H1 (cell line): Measurements from ENCODE around the gene PSD2. TPM values are rescaled to one million over a fixed set of nuclear protein-coding genes. Genes with fewer than 3 reads are reported as not detected.

Source experiments
- CTCF ChIA-PET: fragments of 300-600 bp; sonication (Branson Sonifier 250); formaldehyde crosslinking; loops from one replicate; lab custom pipeline; 2021; ENCODE audit not compliant: partially characterized antibody; lab: Charles Lee
- POLR2A ChIA-PET: fragments of 300-600 bp; sonication (Branson Sonifier 250); formaldehyde crosslinking; loops from one replicate; lab custom pipeline; 2021; ENCODE audit warnings: inconsistent platforms; ENCODE audit not compliant: partially characterized antibody; lab: Charles Lee
- DNase-seq, 2 experiments: peaks; one replicate each; pipeline versions ENCODE4 v3.0.0 to v3.0.0-alpha.2; 2010 to 2022; ENCODE audit warnings: low spot score in 2 of 2, low read depth in 1 of 2, mixed read lengths in 1 of 2
- FAIRE-seq: peaks from 2 replicates; lab custom pipeline; 2011; peaks lifted over from hg19 to GRCh38; lab: Jason Lieb, UNC
- H2AFZ ChIP-seq: 2 replicates; pipeline ENCODE4 v1.8.1; 2012; ENCODE audit warnings: low read length, inconsistent platforms
- H2AK5ac ChIP-seq: 2 replicates; pipeline ENCODE4 v1.6.1; 2013; ENCODE audit warnings: low read depth, low read length
- H2BK120ac ChIP-seq: replicated peaks from 2 replicates; pipeline ENCODE3; 2013; ENCODE audit warnings: low read depth, low read length, inconsistent platforms
- H2BK12ac ChIP-seq: 2 replicates; pipeline ENCODE4 v1.6.1; 2013; ENCODE audit warnings: low read depth, low read length
- H2BK15ac ChIP-seq: 2 replicates; pipeline ENCODE4 v1.6.1; 2013; ENCODE audit warnings: low read length
- H2BK20ac ChIP-seq: 2 replicates; pipeline ENCODE4 v1.6.1; 2013; ENCODE audit warnings: low read length
- H2BK5ac ChIP-seq: 2 replicates; pipeline ENCODE4 v1.6.1; 2013; ENCODE audit warnings: low read depth, low read length
- H3K14ac ChIP-seq: 2 replicates; pipeline ENCODE4 v1.6.1; 2013; ENCODE audit warnings: inconsistent platforms; ENCODE audit not compliant: insufficient read length
- H3K18ac ChIP-seq: 2 replicates; pipeline ENCODE4 v1.6.1; 2013; ENCODE audit warnings: low read length; ENCODE audit errors: extremely low read depth
- H3K23ac ChIP-seq: 2 replicates; pipeline ENCODE4 v1.6.1; 2013; ENCODE audit warnings: inconsistent platforms; ENCODE audit not compliant: insufficient read length
- H3K23me2 ChIP-seq: 2 replicates; pipeline ENCODE4 v1.6.1; 2013; ENCODE audit warnings: low read depth, low read length
- H3K27ac ChIP-seq: 2 replicates; pipeline ENCODE4 v1.6.1; 2011; ENCODE audit warnings: low read depth, low read length, inconsistent platforms
- H3K27me3 ChIP-seq, 4 experiments: replicated peaks in 1 of 4; 1 replicate in 1 of 4; 2 replicates in 3 of 4; pipeline versions ENCODE4 v1.6.1 to v1.8.1; 2011 to 2013; ENCODE audit warnings: low read length in 3 of 4, mild to moderate bottlenecking in 3 of 4, inconsistent platforms in 2 of 4, mixed read lengths in 2 of 4, moderate library complexity in 1 of 4; ENCODE audit not compliant: control insufficient read depth in 3 of 4, insufficient read depth in 3 of 4; ENCODE audit errors: extremely low read depth in 1 of 4
- H3K36me3 ChIP-seq, 4 experiments: 2 replicates each; pipeline versions ENCODE4 v1.6.1 to v1.8.1; 2011 to 2013; ENCODE audit warnings: mild to moderate bottlenecking in 4 of 4, low read length in 3 of 4, moderate library complexity in 2 of 4, control low read depth in 1 of 4, inconsistent platforms in 1 of 4; ENCODE audit not compliant: insufficient read depth in 4 of 4, control insufficient read depth in 2 of 4
- H3K4ac ChIP-seq: replicated peaks from 2 replicates; pipeline ENCODE3; 2013; ENCODE audit warnings: low read length, low read depth, mixed read lengths, inconsistent platforms; ENCODE audit not compliant: insufficient read length
- H3K4me1 ChIP-seq, 4 experiments: replicated peaks in 1 of 4; 1 replicate in 1 of 4; 2 replicates in 3 of 4; pipeline versions ENCODE4 v1.6.1 to v1.8.1; 2011 to 2013; ENCODE audit warnings: low read length in 3 of 4, inconsistent platforms in 2 of 4, mixed read lengths in 1 of 4; ENCODE audit not compliant: insufficient read depth in 4 of 4, control insufficient read depth in 3 of 4
- H3K4me2 ChIP-seq, 2 experiments: 2 replicates each; pipeline versions ENCODE4 v1.6.1 to v1.8.1; 2011 to 2013; ENCODE audit warnings: low read depth in 2 of 2, low read length in 2 of 2, control low read depth in 1 of 2, inconsistent platforms in 1 of 2, mild to moderate bottlenecking in 1 of 2; ENCODE audit not compliant: insufficient read depth in 1 of 2
- H3K4me3 ChIP-seq, 4 experiments: fragments of 200-600, 300-600 bp in 1 of 4; sonication (generic), shearing (Covaris generic), sonication (Bioruptor Twin) in 1 of 4; 2 replicates each; pipeline versions ENCODE4 v1.5.1 to v1.8.1; 2011 to 2016; ENCODE audit warnings: low read length in 4 of 4, low read depth in 3 of 4, control low read depth in 2 of 4, inconsistent platforms in 2 of 4, mild to moderate bottlenecking in 2 of 4, mixed read lengths in 1 of 4, moderate library complexity in 1 of 4; ENCODE audit not compliant: insufficient read depth in 2 of 4; ENCODE audit errors: extremely low read depth in 1 of 4
- H3K56ac ChIP-seq: replicated peaks from 2 replicates; pipeline ENCODE3; 2013; ENCODE audit warnings: low read depth, mild to moderate bottlenecking, mixed read lengths, low read length, inconsistent platforms; ENCODE audit not compliant: insufficient read length
- H3K79me1 ChIP-seq: 2 replicates; pipeline ENCODE4 v1.6.1; 2013; ENCODE audit warnings: low read depth, low read length, control low read depth
- H3K79me2 ChIP-seq, 2 experiments: 2 replicates each; pipeline versions ENCODE4 v1.6.1 to v1.8.1; 2012 to 2013; ENCODE audit warnings: low read length in 2 of 2, mild to moderate bottlenecking in 2 of 2, inconsistent platforms in 1 of 2; ENCODE audit not compliant: insufficient read depth in 2 of 2, control insufficient read depth in 1 of 2
- H3K9ac ChIP-seq, 4 experiments: replicated peaks in 1 of 4; 1 replicate in 1 of 4; 2 replicates in 3 of 4; pipeline versions ENCODE4 v1.6.1 to v1.8.1; 2011 to 2013; ENCODE audit warnings: low read depth in 3 of 4, low read length in 3 of 4, control low read depth in 2 of 4, mild to moderate bottlenecking in 2 of 4, moderate library complexity in 2 of 4, inconsistent platforms in 1 of 4; ENCODE audit errors: extremely low read depth in 1 of 4
- H3K9me3 ChIP-seq, 2 experiments: 2 replicates each; pipeline versions ENCODE4 v1.6.1 to v1.8.1; 2012 to 2013; ENCODE audit warnings: mild to moderate bottlenecking in 2 of 2, moderate library complexity in 2 of 2, control low read depth in 1 of 2, inconsistent platforms in 1 of 2, low read depth in 1 of 2, low read length in 1 of 2, mixed read lengths in 1 of 2; ENCODE audit not compliant: insufficient read depth in 2 of 2
- H4K20me1 ChIP-seq, 2 experiments: replicated peaks in 1 of 2; 2 replicates each; pipeline versions ENCODE3 to v1.8.1; 2011 to 2013; ENCODE audit warnings: inconsistent platforms in 2 of 2, low read length in 2 of 2, mild to moderate bottlenecking in 1 of 2; ENCODE audit not compliant: insufficient read depth in 2 of 2, control insufficient read depth in 1 of 2
- H4K5ac ChIP-seq: 2 replicates; pipeline ENCODE4 v1.6.1; 2013; ENCODE audit warnings: low read length, low read depth, mixed read lengths, inconsistent platforms; ENCODE audit not compliant: insufficient read length
- H4K8ac ChIP-seq: 2 replicates; pipeline ENCODE4 v1.8.0; 2013; ENCODE audit warnings: mild to moderate bottlenecking, moderate library complexity, low read length, inconsistent platforms; ENCODE audit not compliant: insufficient read depth; ENCODE audit errors: extremely low read depth
- H4K91ac ChIP-seq: replicated peaks from 2 replicates; pipeline ENCODE3; 2013; ENCODE audit warnings: low read length, mixed read lengths, inconsistent platforms; ENCODE audit not compliant: insufficient read length
- CBX5 ChIP-seq: fragments of 300-800, 300-1000 bp; sonication (generic); IDR thresholded peaks from 2 replicates; pipeline ENCODE4 v1.7.1; 2016; ENCODE audit warnings: antibody characterized with exemption, low read length, low read depth
- CBX8 ChIP-seq: fragments of 300-800, 300-1000 bp; sonication (generic); IDR thresholded peaks from 2 replicates; pipeline ENCODE4 v1.7.1; 2016; ENCODE audit warnings: low read depth, low read length, borderline replicate concordance
- CEBPB ChIP-seq: IDR thresholded peaks from 2 replicates; pipeline ENCODE4 v1.6.1; 2012; ENCODE audit warnings: low read depth, low read length
- CTBP2 ChIP-seq: IDR thresholded peaks from 2 replicates; pipeline ENCODE4 v1.7.0; 2011; ENCODE audit warnings: borderline replicate concordance, mild to moderate bottlenecking, moderate library complexity, mixed read lengths, low read length; ENCODE audit not compliant: insufficient read depth, insufficient read length
- KDM4A ChIP-seq: IDR thresholded peaks from one replicate; pipeline ENCODE4 v1.7.1; 2012; ENCODE audit warnings: low read depth, mild to moderate bottlenecking, moderate library complexity, low read length, inconsistent platforms; ENCODE audit not compliant: severe bottlenecking
- NANOG ChIP-seq: IDR thresholded peaks from 2 replicates; pipeline ENCODE4 v1.6.1; 2011; ENCODE audit warnings: low read length, low read depth, mild to moderate bottlenecking, inconsistent platforms; ENCODE audit not compliant: insufficient read depth, poor library complexity, severe bottlenecking
- PHF8 ChIP-seq: fragments of 200-600 bp; sonication (generic); conservative IDR thresholded peaks from 2 replicates; pipeline ENCODE4 v1.7.1; 2012; ENCODE audit warnings: low read depth, mild to moderate bottlenecking, inconsistent platforms, low read length, moderate library complexity
- POU5F1 ChIP-seq: IDR thresholded peaks from 2 replicates; pipeline ENCODE4 v1.6.1; 2011; ENCODE audit warnings: low read depth, mild to moderate bottlenecking, low read length, moderate library complexity
- SAP30 ChIP-seq: fragments of 300-600 bp; sonication (generic); IDR thresholded peaks from 2 replicates; pipeline ENCODE4 v1.7.1; 2012; ENCODE audit warnings: low read length, moderate library complexity, mild to moderate bottlenecking, inconsistent platforms; ENCODE audit not compliant: insufficient read depth, insufficient replicate concordance
- SP1 ChIP-seq: IDR thresholded peaks from 2 replicates; pipeline ENCODE4 v1.6.1; 2011; ENCODE audit warnings: low read depth, low read length
- SP2 ChIP-seq: IDR thresholded peaks from 2 replicates; pipeline ENCODE4 v1.6.1; 2012; ENCODE audit warnings: mild to moderate bottlenecking, low read length, inconsistent platforms
- TAF1 ChIP-seq: IDR thresholded peaks from 2 replicates; pipeline ENCODE4 v1.6.1; 2011; ENCODE audit warnings: mild to moderate bottlenecking, low read depth, low read length
- TAF7 ChIP-seq: optimal IDR thresholded peaks from 2 replicates; pipeline ENCODE3; 2011; ENCODE audit warnings: low read depth, mild to moderate bottlenecking, inconsistent platforms, low read length, moderate library complexity, borderline replicate concordance
- WGBS, 2 experiments: shearing (Covaris generic) in 1 of 2; methylation state at CpG; one replicate each; pipeline versions ENCODE4 v1.1.6 to v1.1.7; 2013 to 2015; ENCODE audit warnings: low lambda C conversion rate in 2 of 2, mixed read lengths in 2 of 2, inconsistent platforms in 1 of 2, low coverage in 1 of 2, missing lambda C conversion rate in 1 of 2; ENCODE audit not compliant: insufficient replicate concordance in 2 of 2, insufficient coverage in 1 of 2, insufficient read length in 1 of 2; ENCODE audit errors: extremely low coverage in 1 of 2, missing lambda C conversion rate in 1 of 2; 5-methylcytosine and 5-hydroxymethylcytosine counted together
- polyA plus RNA-seq, 7 experiments: library from polyadenylated mRNA; depleted of rRNA in 3 of 7; stranded (reverse) in 5 of 7; unstranded in 2 of 7; fragments of >200 nt in 5 of 7; fragments of 200-250 nt in 2 of 7; gene quantifications; 1 replicate in 5 of 7; 2 replicates in 1 of 7; 4 replicates in 1 of 7; pipeline versions ENCODE4 v1.2.1 to v1.2.3, GENCODE V29; 2011 to 2013; ENCODE audit warnings: missing spikeins in 2 of 7, mixed read lengths in 2 of 7
- total RNA-seq: library from RNA; stranded (reverse); fragmentation: NEBNext Ultra II Directional; extraction: Animal tissue kit (Norgen Biotek cat#: 25700); gene quantifications from 2 replicates; pipeline ENCODE4 v1.2.1, GENCODE V29; 2021

PSD2 gene
- total and polyA plus RNA-seq, 2 of the 8 experiments (the other 6 are each of a cell fraction or from before 2014, with no cell fraction given), result 0.06 to 0.14 TPM

GRCh38 chr5:139758510-139759075 lies 37.0 kb upstream of the PSD2 start:
- H2BK120ac ChIP-seq, result no peak overlapping the region
- no peak overlapping the region for H3K4me2 ChIP-seq
- DNase-seq (no peak), FAIRE-seq (no peak)
- peak overlapping the region; percentile 1 for H4K91ac ChIP-seq
- no peak overlapping the region for H3K4ac ChIP-seq
- H2BK15ac ChIP-seq, result no peak overlapping the region; the same call in 1 of the 2 replicates
- H3K4me1 ChIP-seq, result peaks cover 7 to 21% (median 9%) of the 10 kb centered on the region in 4 experiments
- H2BK20ac ChIP-seq, result no peak overlapping the region
- H4K5ac ChIP-seq, result no peak overlapping the region
- H3K14ac ChIP-seq, result no peak overlapping the region
- H3K27me3 ChIP-seq, result peaks cover 19 to 58% (median 48%) of the 10 kb centered on the region in 4 experiments
- H3K79me1 ChIP-seq, result no peaks in the 10 kb centered on the region
- WGBS, 2 experiments, result 90% methylated on average over 7 of the region's 7 CpGs; no CpG with 5 or more reads in 1 of the 2 experiments
- H3K4me3 ChIP-seq, result no peak overlapping the region
- H3K9ac ChIP-seq, result no peak overlapping the region
- H3K18ac ChIP-seq, result no peak overlapping the region
- CTCF ChIA-PET, result interaction anchor here (0.6 to 5.1 kb wide), 16 partner anchors 7 to 124 kb away, joined by 3 to 58 read pairs (median 5); no protein-coding TSS in a partner anchor
- no peak overlapping the region for H3K27ac ChIP-seq
- H3K56ac ChIP-seq, result no peak overlapping the region
- H3K23ac ChIP-seq, result no peak overlapping the region
- H2BK5ac ChIP-seq, result no peak overlapping the region
- H3K36me3 ChIP-seq, result no peaks in the 10 kb centered on the region
- H3K23me2 ChIP-seq, result peaks cover 13% of the 10 kb centered on the region
- H2AFZ ChIP-seq, result no peak overlapping the region
- peaks cover 2 to 4% of the 10 kb centered on the region in 2 experiments for H4K20me1 ChIP-seq
- H2BK12ac ChIP-seq, result peak overlapping the region; percentile 80; the same call in 1 of the 2 replicates
- H3K9me3 ChIP-seq, result no peaks in the 10 kb centered on the region
- H3K79me2 ChIP-seq, result no peaks in the 10 kb centered on the region
- H2AK5ac ChIP-seq, result 0 out of 2 replicates have a peak overlapping the region, but pooled peaks have one; percentile 72
- POLR2A ChIA-PET, result interaction anchor here (0.7 to 2.0 kb wide), 9 partner anchors 11 to 125 kb away, joined by 3 to 9 read pairs (median 3); no protein-coding TSS in a partner anchor
- no peak overlapping the region; the same call in 1 of the 2 replicates for H4K8ac ChIP-seq
- TF ChIP-seq CTBP2, result no peak
- TF ChIP-seq TAF1, result no peak
- no peak for TF ChIP-seq PHF8
- no peak for TF ChIP-seq CBX5
- no peak for TF ChIP-seq SAP30
- no peak for TF ChIP-seq KDM4A
- TF ChIP-seq CEBPB, result no peak
- TF ChIP-seq POU5F1, result no peak
- no peak for TF ChIP-seq SP2
- TF ChIP-seq NANOG, result no peak
- no peak for TF ChIP-seq TAF7
- no peak for TF ChIP-seq SP1
- TF ChIP-seq CBX8, result no peak
